ENCODE data around the gene FOXF2.

The FOXF2 gene

GRCh38 chr6:1409774-1410465, 20.5 kb downstream of the FOXF2 start:
- DNase-seq (ENCODE audit: low spot score) = no peak

- DNase-seq (ENCODE audit: low spot score) = no peak
Measured at GRCh38 chr6:1412901-1413300, 23.5 kb downstream of the FOXF2 start.

- DNase-seq (ENCODE audit: low spot score) = no peak
Measured at GRCh38 chr6:1415416-1416063, 26.2 kb downstream of the FOXF2 start.

- no peak for DNase-seq (ENCODE audit: low spot score)
Measured at GRCh38 chr6:1416191-1416760, 26.9 kb downstream of the FOXF2 start.

- no peak for DNase-seq (ENCODE audit: low spot score)
Measured at GRCh38 chr6:1416820-1417219, 27.4 kb downstream of the FOXF2 start.

GRCh38 chr6:1417718-1418117, 28.3 kb downstream of the FOXF2 start:
- DNase-seq (ENCODE audit: low spot score) = no peak

GRCh38 chr6:1418471-1419191, 29.3 kb downstream of the FOXF2 start:
- no peak for DNase-seq (ENCODE audit: low spot score)

- no peak for DNase-seq (ENCODE audit: low spot score)
Measured at GRCh38 chr6:1420382-1420781, 31.0 kb downstream of the FOXF2 start.

GRCh38 chr6:1422290-1422689, 32.9 kb downstream of the FOXF2 start:
- no peak for DNase-seq (ENCODE audit: low spot score)

GRCh38 chr6:1423578-1423977, 34.2 kb downstream of the FOXF2 start:
- DNase-seq (ENCODE audit: low spot score) = no peak

- DNase-seq (ENCODE audit: low spot score) = peak; percentile 28
Measured at GRCh38 chr6:1424306-1424927, 35.0 kb downstream of the FOXF2 start.

- no peak for DNase-seq (ENCODE audit: low spot score)
Measured at GRCh38 chr6:1426416-1426815, 37.0 kb downstream of the FOXF2 start.

- no peak for DNase-seq (ENCODE audit: low spot score)
Measured at GRCh38 chr6:1435806-1436205, 46.4 kb downstream of the FOXF2 start.

- peak; percentile 56 for DNase-seq (ENCODE audit: low spot score)
Measured at GRCh38 chr6:1436334-1437306, 47.2 kb downstream of the FOXF2 start.

GRCh38 chr6:1437553-1438406, 48.4 kb downstream of the FOXF2 start:
- no peak for DNase-seq (ENCODE audit: low spot score)

- DNase-seq (ENCODE audit: low spot score) = no peak
Measured at GRCh38 chr6:1438471-1438881, 49.1 kb downstream of the FOXF2 start.

GRCh38 chr6:1439349-1439748, 50.0 kb downstream of the FOXF2 start:
- no peak for DNase-seq (ENCODE audit: low spot score)

- no peak for DNase-seq (ENCODE audit: low spot score)
Measured at GRCh38 chr6:1442929-1443328, 53.6 kb downstream of the FOXF2 start.

Data from activated CD4-positive, alpha-beta T cell treated with anti-CD3 and anti-CD28 coated beads, Interleukin-2, Interleukin-4, amounts not matched to agents 100 ng/mL and 50 ng/mL, durations not matched to agents 16 hours and 8 hours (primary cell).